NCI-H2029 treated with DMSO at 0.1 percent for 48 hours (cell line): ENCODE results near the gene SORD.
A peak's percentile ranks its signal among the peaks of the same experiment; 100 is the strongest.

Source experiments
- DNase-seq: peaks from one replicate; lab custom pipeline; 2025; lab: John Stamatoyannopoulos, UW

SORD gene

DNA sequence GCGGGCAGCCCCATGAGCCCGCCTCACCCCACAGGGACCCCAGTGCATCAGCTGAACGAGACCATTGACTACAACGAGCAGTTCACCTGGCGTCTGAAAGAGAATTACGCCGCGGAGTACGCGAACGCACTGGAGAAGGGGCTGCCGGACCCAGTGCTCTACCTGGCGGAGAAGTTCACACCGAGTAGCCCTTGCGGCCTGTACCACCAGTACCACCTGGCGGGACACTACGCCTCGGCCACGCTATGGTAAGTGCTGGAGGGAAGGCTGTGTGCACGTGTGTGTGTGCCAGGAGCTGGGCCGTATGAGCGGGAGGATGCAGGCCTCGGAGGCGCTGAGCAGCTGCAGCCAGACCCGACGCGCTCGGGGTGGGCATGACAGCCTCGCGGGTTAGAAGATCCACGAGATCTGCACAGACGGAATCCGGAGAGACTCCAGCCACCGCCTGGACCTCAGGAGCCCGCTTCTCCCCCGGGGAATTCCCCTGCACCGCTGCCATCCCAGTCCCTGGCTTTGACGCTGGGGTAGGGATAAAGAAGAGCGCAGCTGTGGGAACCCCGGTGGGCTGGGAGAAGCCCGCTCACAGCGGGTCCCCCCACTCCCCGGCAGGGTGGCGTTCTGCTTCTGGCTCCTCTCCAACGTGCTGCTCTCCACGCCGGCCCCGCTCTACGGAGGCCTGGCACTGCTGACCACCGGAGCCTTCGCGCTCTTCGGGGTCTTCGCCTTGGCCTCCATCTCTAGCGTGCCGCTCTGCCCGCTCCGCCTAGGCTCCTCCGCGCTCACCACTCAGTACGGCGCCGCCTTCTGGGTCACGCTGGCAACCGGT, 93.7 kb downstream of the SORD start:
- DNase-seq, result no peak

DNA sequence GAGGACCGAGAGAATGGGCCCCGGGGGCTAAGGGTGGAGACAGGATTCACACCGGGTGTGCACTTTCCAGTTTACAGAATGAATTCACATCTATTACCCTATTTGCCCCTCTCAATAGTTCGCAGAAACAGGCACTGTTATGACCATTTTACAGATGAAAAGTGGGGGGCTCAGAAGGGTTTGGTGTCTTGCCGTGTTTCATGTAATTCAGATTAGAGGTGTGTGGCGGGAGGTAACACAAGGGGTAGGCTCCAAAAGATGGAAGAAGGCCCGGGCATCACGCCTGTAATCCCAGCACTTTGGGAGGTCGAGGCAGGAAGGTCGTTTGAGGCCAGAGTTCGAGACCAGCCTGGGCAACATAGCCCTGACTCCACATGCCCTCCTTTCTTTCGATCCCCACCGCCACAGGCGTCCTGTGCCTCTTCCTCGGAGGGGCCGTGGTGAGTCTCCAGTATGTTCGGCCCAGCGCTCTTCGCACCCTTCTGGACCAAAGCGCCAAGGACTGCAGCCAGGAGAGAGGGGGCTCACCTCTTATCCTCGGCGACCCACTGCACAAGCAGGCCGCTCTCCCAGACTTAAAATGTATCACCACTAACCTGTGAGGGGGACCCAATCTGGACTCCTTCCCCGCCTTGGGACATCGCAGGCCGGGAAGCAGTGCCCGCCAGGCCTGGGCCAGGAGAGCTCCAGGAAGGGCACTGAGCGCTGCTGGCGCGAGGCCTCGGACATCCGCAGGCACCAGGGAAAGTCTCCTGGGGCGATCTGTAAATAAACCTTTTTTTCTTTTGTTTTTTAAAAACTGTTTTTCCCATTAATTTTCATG, 94.5 kb downstream of the SORD start:
- no peak for DNase-seq

DNA sequence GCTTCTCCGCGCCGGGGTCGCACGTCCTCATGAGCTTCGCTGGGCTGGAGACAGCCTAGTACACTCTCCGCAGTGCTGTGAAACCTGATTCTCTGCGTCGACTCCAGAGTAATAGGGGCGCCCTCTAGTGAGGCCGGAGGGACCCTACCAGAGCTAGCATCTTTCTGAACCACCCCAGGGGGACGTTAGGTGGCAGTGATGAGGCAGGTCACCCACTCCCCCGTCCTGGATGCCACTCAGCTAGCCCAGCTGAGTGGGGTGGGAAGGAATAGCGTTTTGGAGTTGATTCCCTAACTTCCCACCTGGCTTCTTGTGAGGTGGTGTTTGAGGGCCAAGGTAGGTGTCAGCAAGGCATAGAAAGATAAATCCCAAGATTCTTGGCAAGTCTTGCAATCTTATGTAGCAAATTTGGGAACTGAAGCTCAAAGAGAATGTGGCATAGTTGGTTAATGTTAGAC, 95.2 kb downstream of the SORD start:
- peak; percentile 42 for DNase-seq

- no peak for DNase-seq
Observed at GRCh38 chr15:45118996-45119395, 96.0 kb downstream of the SORD start.

GRCh38 chr15:45120081-45120972, 97.3 kb downstream of the SORD start:
- DNase-seq, result no peak

DNA sequence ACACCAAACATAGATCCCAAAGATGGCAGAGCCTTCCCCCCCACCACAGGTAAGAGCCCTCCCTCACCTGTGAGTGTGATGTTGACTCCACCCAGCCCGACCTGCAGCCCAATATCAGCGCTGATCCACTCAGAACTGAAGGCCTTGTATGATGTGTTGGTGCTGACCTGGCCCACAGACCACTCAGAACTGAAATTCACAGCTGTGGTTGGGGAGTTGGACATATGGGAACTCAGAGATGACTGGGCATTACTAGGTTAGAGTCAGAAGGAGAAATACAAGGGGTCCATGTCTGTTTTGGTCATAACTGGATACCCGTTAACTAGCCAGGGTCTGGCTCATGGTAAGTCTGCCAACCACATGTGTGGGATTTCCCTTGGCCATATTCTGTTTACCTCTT, 98.0 kb downstream of the SORD start:
- no peak for DNase-seq

- no peak for DNase-seq
Observed at GRCh38 chr15:45121706-45122417, 98.9 kb downstream of the SORD start.

DNA sequence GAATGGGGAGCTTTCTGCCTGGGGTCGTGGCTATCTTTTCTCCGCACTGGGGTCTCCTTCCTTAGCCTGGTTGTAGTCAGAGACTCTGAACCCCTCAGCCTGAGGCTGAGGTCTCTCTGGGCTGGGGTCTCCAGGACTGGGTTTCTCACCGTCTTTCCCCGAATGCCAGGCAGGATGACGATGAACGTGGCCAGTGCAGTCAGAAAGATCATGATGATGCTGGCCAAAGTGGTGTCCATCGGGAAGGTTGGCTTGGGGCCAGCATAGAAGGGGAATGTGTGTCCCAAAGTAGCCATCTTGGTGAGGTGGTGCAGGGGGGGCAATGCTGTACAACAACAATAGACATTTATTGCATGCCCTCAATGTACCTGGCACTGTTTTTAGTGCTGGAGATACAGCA, 99.7 kb downstream of the SORD start:
- DNase-seq, result no peak

GRCh38 chr15:45123397-45123796, 100.4 kb downstream of the SORD start:
- DNase-seq, result no peak

GRCh38 chr15:45126535-45127158, 103.7 kb downstream of the SORD start:
- DNase-seq, result no peak
